SK-N-SH treated with all-trans-retinoic acid at 6 μM for 48 hours (cell line): Measurements from ENCODE around the gene KLF3.

ENCODE experiments used
- ATAC-seq: fragments of 200-7000 bp; cut with Tn5 transposase; 3 replicates; pipeline ENCODE4 v1.9.1; 2020; ENCODE audit warnings: mild to moderate bottlenecking, moderate library complexity
- ARNTL ChIP-seq: fragments of 450-650 bp; formaldehyde crosslinking; IDR thresholded peaks from 2 replicates; pipeline ENCODE4 v1.5.0; 2020; ENCODE audit warnings: low read depth, mild to moderate bottlenecking, moderate library complexity, borderline replicate concordance
- BACH2 ChIP-seq: fragments of 250-450 bp; sonication (Bioruptor Pico); IDR thresholded peaks from 2 replicates; pipeline ENCODE4 v1.9.0; 2021; ENCODE audit warnings: mild to moderate bottlenecking, borderline replicate concordance
- CREB5 ChIP-seq: fragments of 250-450 bp; sonication (Bioruptor Pico); IDR thresholded peaks from 2 replicates; pipeline ENCODE4 v1.5.1; 2020; ENCODE audit warnings: low read depth, mild to moderate bottlenecking, moderate library complexity
- CSDC2 ChIP-seq: fragments of 250-450 bp; sonication (Bioruptor Pico); IDR thresholded peaks from 2 replicates; pipeline ENCODE4 v1.5.0; 2020; ENCODE audit warnings: mild to moderate bottlenecking, moderate library complexity
- GLIS3 ChIP-seq: fragments of 250-450 bp; sonication (Bioruptor Pico); IDR thresholded peaks from 2 replicates; pipeline ENCODE4 v1.5.0; 2020; ENCODE audit warnings: mild to moderate bottlenecking, moderate library complexity
- OSR1 ChIP-seq: fragments of 250-450 bp; sonication (Bioruptor Pico); IDR thresholded peaks from 2 replicates; pipeline ENCODE4 v1.8.0; 2022; ENCODE audit warnings: moderate library complexity, mild to moderate bottlenecking, inconsistent platforms
- PPARA ChIP-seq: fragments of 250-450 bp; sonication (Bioruptor Pico); IDR thresholded peaks from 2 replicates; pipeline ENCODE4 v1.5.0; 2020; ENCODE audit warnings: mild to moderate bottlenecking, borderline replicate concordance
- RARB ChIP-seq: fragments of 250-450 bp; sonication (Bioruptor Pico); IDR thresholded peaks from 2 replicates; pipeline ENCODE4 v1.8.0; 2021; ENCODE audit warnings: mild to moderate bottlenecking, moderate library complexity
- SNAI2 ChIP-seq: fragments of 250-450 bp; sonication (Bioruptor Pico); IDR thresholded peaks from 2 replicates; pipeline ENCODE4 v1.5.0; 2020; ENCODE audit warnings: mild to moderate bottlenecking, moderate library complexity
- TOX ChIP-seq: fragments of 250-450 bp; sonication (Bioruptor Pico); IDR thresholded peaks from 2 replicates; pipeline ENCODE4 v1.8.0; 2021; ENCODE audit warnings: mild to moderate bottlenecking, moderate library complexity, borderline replicate concordance
- TSHZ2 ChIP-seq: fragments of 250-450 bp; sonication (Bioruptor Pico); IDR thresholded peaks from 2 replicates; pipeline ENCODE4 v1.5.0; 2020; ENCODE audit warnings: mild to moderate bottlenecking, moderate library complexity
- ZC3H10 ChIP-seq: fragments of 250-450 bp; sonication (Bioruptor Pico); IDR thresholded peaks from 2 replicates; pipeline ENCODE4 v1.5.1; 2021; ENCODE audit warnings: mild to moderate bottlenecking, moderate library complexity
- ZFP3 ChIP-seq: fragments of 250-450 bp; sonication (Bioruptor Pico); IDR thresholded peaks from 2 replicates; pipeline ENCODE4 v1.5.0; 2020; ENCODE audit warnings: mild to moderate bottlenecking, moderate library complexity
- ZFP30 ChIP-seq: fragments of 450-650 bp; formaldehyde crosslinking; IDR thresholded peaks from 2 replicates; pipeline ENCODE4 v1.5.0; 2022; ENCODE audit warnings: mild to moderate bottlenecking, moderate library complexity
- ZNF565 ChIP-seq: fragments of 450-650 bp; formaldehyde crosslinking; conservative IDR thresholded peaks from 2 replicates; pipeline ENCODE4 v1.5.0; 2020; ENCODE audit warnings: low read depth, mild to moderate bottlenecking, moderate library complexity
- ZNF70 ChIP-seq: fragments of 450-650 bp; formaldehyde crosslinking; IDR thresholded peaks from 2 replicates; pipeline ENCODE4 v1.5.0; 2020; ENCODE audit warnings: mild to moderate bottlenecking, moderate library complexity
- ZNF8 ChIP-seq: fragments of 450-650 bp; formaldehyde crosslinking; IDR thresholded peaks from 2 replicates; pipeline ENCODE4 v1.5.0; 2020; ENCODE audit warnings: mild to moderate bottlenecking, moderate library complexity
- TF ChIP-seq, protein P1 (sequence below): fragments of 250-450 bp; sonication (Bioruptor Pico); IDR thresholded peaks from 2 replicates; pipeline ENCODE4 v1.5.1; 2021; ENCODE audit warnings: mild to moderate bottlenecking, moderate library complexity
- TF ChIP-seq, protein P2 (sequence below): fragments of 250-450 bp; sonication (Bioruptor Pico); IDR thresholded peaks from 2 replicates; pipeline ENCODE4 v1.8.0; 2021; ENCODE audit warnings: low read depth, mild to moderate bottlenecking, moderate library complexity, borderline replicate concordance
- TF ChIP-seq, protein P3 (sequence below): fragments of 250-450 bp; sonication (Bioruptor Pico); IDR thresholded peaks from 2 replicates; pipeline ENCODE4 v1.8.0; 2020; ENCODE audit warnings: mild to moderate bottlenecking, moderate library complexity, borderline replicate concordance

KLF3 gene

GRCh38 chr4:38703635-38704034, 39.6 kb downstream of the KLF3 start (continued):
- TF ChIP-seq, protein P1, sequence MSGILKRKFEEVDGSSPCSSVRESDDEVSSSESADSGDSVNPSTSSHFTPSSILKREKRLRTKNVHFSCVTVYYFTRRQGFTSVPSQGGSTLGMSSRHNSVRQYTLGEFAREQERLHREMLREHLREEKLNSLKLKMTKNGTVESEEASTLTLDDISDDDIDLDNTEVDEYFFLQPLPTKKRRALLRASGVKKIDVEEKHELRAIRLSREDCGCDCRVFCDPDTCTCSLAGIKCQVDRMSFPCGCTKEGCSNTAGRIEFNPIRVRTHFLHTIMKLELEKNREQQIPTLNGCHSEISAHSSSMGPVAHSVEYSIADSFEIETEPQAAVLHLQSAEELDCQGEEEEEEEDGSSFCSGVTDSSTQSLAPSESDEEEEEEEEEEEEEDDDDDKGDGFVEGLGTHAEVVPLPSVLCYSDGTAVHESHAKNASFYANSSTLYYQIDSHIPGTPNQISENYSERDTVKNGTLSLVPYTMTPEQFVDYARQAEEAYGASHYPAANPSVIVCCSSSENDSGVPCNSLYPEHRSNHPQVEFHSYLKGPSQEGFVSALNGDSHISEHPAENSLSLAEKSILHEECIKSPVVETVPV (CRISPR knock-in tag), result no peak
- TF ChIP-seq ZFP30 (CRISPR knock-in tag), result no peak
- no peak for TF ChIP-seq ARNTL (CRISPR knock-in tag)
- no peak for TF ChIP-seq OSR1 (CRISPR knock-in tag)

DNA sequence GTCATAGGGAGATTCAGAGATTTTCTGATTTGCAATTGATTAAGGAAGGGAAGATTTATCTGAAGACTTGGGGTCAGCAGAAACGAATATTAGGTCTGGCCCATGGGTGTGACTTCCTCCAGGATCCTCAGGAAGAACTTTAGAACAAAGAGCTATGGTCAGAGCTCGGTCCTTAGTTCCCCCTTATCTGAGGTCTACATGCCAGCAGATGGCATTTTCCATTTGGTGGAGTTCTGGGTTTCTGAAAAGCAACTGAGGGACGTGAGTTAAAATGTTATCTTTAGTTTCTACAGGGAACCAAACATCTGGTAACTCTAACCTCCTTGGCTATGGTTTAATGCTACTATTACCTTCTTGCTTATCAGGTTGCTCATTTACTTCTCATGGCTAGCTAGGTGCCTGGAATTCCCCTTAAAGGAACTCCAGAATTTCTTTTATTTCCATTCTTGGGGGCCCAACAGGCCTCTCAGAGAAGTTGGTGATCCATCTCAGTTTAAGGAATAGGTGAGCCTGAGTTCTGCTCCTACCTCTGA, 40.7 kb downstream of the KLF3 start:
- ATAC-seq, result no peak
- TF ChIP-seq RARB (CRISPR knock-in tag) (no peak), CSDC2 (CRISPR knock-in tag) (no peak), TSHZ2 (CRISPR knock-in tag) (no peak), PPARA (CRISPR knock-in tag) (no peak), ZFP3 (no peak), ZNF70 (CRISPR knock-in tag) (no peak), ZC3H10 (no peak), GLIS3 (no peak), ZNF565 (CRISPR knock-in tag) (no peak), TOX (CRISPR knock-in tag) (no peak), ARNTL (CRISPR knock-in tag) (no peak), BACH2 (no peak)
- TF ChIP-seq, protein P2, sequence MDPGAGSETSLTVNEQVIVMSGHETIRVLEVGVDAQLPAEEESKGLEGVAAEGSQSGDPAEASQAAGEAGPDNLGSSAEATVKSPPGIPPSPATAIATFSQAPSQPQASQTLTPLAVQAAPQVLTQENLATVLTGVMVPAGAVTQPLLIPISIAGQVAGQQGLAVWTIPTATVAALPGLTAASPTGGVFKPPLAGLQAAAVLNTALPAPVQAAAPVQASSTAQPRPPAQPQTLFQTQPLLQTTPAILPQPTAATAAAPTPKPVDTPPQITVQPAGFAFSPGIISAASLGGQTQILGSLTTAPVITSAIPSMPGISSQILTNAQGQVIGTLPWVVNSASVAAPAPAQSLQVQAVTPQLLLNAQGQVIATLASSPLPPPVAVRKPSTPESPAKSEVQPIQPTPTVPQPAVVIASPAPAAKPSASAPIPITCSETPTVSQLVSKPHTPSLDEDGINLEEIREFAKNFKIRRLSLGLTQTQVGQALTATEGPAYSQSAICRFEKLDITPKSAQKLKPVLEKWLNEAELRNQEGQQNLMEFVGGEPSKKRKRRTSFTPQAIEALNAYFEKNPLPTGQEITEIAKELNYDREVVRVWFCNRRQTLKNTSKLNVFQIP, result no peak
- TF ChIP-seq, protein P1 (CRISPR knock-in tag), result no peak

- no peak for ATAC-seq
- TF ChIP-seq, protein P3, sequence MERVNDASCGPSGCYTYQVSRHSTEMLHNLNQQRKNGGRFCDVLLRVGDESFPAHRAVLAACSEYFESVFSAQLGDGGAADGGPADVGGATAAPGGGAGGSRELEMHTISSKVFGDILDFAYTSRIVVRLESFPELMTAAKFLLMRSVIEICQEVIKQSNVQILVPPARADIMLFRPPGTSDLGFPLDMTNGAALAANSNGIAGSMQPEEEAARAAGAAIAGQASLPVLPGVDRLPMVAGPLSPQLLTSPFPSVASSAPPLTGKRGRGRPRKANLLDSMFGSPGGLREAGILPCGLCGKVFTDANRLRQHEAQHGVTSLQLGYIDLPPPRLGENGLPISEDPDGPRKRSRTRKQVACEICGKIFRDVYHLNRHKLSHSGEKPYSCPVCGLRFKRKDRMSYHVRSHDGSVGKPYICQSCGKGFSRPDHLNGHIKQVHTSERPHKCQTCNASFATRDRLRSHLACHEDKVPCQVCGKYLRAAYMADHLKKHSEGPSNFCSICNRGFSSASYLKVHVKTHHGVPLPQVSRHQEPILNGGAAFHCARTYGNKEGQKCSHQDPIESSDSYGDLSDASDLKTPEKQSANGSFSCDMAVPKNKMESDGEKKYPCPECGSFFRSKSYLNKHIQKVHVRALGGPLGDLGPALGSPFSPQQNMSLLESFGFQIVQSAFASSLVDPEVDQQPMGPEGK, result no peak
- TF ChIP-seq ZFP3 (no peak), SNAI2 (CRISPR knock-in tag) (no peak), ZNF8 (no peak), ZC3H10 (no peak), ZFP30 (CRISPR knock-in tag) (no peak), BACH2 (no peak), GLIS3 (no peak), PPARA (CRISPR knock-in tag) (no peak), TOX (CRISPR knock-in tag) (no peak), CREB5 (no peak), OSR1 (CRISPR knock-in tag) (no peak)
- TF ChIP-seq, protein P1 (CRISPR knock-in tag), result no peak
- TF ChIP-seq, protein P2, result no peak
These were observed 42.3 kb downstream of the KLF3 start for GRCh38 chr4:38706301-38706700.
